HEK293T (cell line): Measurements from ENCODE around the gene MMP24.

Experiments used
- ELF4 ChIP-seq: fragments of 450-650 bp; IDR thresholded peaks from 2 replicates; pipeline ENCODE4 v1.6.1; 2017; ENCODE audit warnings: antibody characterized with exemption
- FOXA1 ChIP-seq: fragments of 450-650 bp; IDR thresholded peaks from 2 replicates; pipeline ENCODE4 v1.6.1; 2016; ENCODE audit warnings: mild to moderate bottlenecking
- FOXK2 ChIP-seq: fragments of 450-650 bp; IDR thresholded peaks from 2 replicates; pipeline ENCODE4 v1.6.1; 2016; ENCODE audit warnings: mild to moderate bottlenecking
- FOXM1 ChIP-seq: fragments of 450-650 bp; IDR thresholded peaks from 2 replicates; pipeline ENCODE4 v1.6.1; 2017; ENCODE audit warnings: mild to moderate bottlenecking, borderline replicate concordance
- HDGF ChIP-seq: fragments of 450-650 bp; IDR thresholded peaks from 2 replicates; pipeline ENCODE4 v1.6.1; 2017; ENCODE audit warnings: antibody characterized with exemption, borderline replicate concordance
- LEF1 ChIP-seq: fragments of 450-650 bp; IDR thresholded peaks from 2 replicates; pipeline ENCODE4 v1.6.1; 2017; ENCODE audit warnings: mild to moderate bottlenecking, borderline replicate concordance
- PKNOX1 ChIP-seq: fragments of 450-650 bp; IDR thresholded peaks from 2 replicates; pipeline ENCODE4 v1.6.1; 2016
- SP1 ChIP-seq: fragments of 450-650 bp; IDR thresholded peaks from 2 replicates; pipeline ENCODE4 v1.6.1; 2017
- TARDBP ChIP-seq: fragments of 450-650 bp; IDR thresholded peaks from 2 replicates; pipeline ENCODE4 v1.6.1; 2016

GRCh38 chr20:35316086-35316485 lies 89.6 kb downstream of the MMP24 start:
- no peak for TF ChIP-seq PKNOX1
- TF ChIP-seq FOXM1: no peak
- no peak for TF ChIP-seq HDGF
- no peak for TF ChIP-seq FOXA1
- no peak for TF ChIP-seq LEF1
- TF ChIP-seq SP1: no peak
- no peak for TF ChIP-seq ELF4
- TF ChIP-seq TARDBP: no peak
- no peak for TF ChIP-seq FOXK2
